Stimulated activated CD4-positive, alpha-beta T cell treated with anti-CD3 and anti-CD28 coated beads, Interleukin-2, amount 100 ng/mL, for 4 hours (primary cell): ENCODE data around the gene ASAH2.
"Not testable (repeated sequence)": the region's sequence is repeated elsewhere in the genome, so short reads cannot be mapped to it uniquely, and the experiment has no call there.

Experiments used
- DNase-seq: peaks from one replicate; pipeline ENCODE4 v3.0.0-alpha.2; 2020; ENCODE audit warnings: low read depth

Gene ASAH2

DNA sequence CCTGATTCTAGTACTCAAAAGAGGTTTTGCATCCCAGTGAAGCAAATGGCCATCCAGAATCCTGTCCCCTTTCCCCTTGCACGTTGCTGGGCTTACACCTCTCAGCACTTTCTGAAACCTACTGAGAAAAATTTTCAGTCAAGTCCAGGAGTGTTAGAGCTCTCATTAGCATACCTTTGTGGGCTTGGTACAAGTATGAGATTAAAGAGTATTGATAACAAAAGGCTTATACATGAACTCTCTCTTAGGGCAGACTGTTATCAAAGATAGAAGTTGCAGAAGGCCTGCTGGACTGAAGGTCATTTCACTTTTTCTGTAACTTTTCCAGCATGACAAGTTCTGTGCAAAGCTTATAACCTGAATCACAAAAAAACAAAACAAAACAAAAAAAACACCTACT, at the start of gene ASAH2:
ASAH2 (minus strand) TSS at position 123 of the 400 bp plus-strand sequence. CDS start 2,906 bp downstream, outside the sequence.
- DNase-seq = no peak

DNA sequence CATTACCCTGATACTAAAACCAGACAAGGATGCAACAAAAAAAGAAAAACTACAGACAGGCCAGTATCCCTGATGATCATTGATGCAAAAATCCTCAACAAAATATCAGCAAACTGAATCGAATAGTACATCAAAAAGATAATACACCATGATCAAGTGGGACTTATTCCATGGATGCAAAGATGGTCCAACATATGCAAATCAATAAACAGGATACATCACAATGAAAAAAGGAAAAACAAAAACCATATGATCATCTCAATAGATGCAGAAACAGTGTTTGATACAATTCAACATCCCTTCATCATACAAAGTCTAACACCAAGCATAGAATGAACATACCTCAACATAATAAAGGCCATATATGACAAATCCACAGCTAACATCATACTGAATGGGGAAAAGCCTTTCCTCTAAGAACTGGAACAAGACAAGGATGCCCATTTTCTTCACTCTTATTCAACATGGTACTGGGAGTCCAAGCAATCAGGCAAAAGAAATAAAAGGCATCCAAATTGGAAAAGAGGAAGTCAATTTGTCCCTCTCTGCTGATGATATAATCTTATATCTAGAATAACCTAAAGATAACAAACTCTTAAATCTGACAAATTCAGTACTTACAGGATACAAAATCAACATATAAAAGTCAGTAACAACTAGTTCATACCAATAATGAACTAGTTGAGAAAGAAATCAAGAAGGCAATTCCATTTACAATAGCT, 48.8 kb upstream of the ASAH2 start:
- DNase-seq = no peak

DNA sequence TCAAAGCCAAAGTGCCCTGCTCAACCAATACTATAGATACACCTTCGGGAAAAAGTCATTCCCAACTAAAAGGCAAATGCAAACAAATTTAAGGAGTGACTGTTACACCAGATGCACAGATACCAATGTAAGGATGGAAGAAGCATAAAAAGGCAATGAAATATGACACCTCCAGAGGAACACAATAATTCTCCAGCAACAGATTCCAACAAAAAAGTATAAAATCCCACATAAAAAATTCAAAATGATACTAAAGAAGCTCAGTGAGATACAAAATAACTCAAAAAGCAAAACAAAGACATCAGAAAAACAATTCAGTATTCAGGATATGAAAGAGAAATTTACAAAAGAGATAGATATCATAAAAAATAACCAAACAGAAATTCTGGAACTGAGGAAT, 44.1 kb upstream of the ASAH2 start:
- DNase-seq = no peak

DNA sequence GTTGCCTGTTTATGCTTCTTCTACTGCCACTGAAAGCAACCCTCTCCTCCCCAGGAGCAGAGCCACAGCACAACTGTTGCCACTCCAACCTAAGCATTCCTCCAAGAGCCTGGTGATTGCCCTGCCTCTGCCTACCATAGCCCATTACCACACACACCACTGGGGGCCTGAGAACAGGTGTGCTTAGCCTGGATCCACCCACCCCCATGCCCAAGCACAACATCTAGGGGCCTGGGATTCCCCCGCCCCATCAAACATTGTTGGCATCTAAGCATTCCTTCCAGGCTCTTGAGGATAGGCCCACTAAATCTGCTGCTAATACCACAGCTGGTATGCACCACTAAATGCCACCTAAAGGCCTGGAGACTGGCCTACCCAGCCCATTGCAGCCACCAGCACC, 43.3 kb upstream of the ASAH2 start:
- DNase-seq = no peak

DNA sequence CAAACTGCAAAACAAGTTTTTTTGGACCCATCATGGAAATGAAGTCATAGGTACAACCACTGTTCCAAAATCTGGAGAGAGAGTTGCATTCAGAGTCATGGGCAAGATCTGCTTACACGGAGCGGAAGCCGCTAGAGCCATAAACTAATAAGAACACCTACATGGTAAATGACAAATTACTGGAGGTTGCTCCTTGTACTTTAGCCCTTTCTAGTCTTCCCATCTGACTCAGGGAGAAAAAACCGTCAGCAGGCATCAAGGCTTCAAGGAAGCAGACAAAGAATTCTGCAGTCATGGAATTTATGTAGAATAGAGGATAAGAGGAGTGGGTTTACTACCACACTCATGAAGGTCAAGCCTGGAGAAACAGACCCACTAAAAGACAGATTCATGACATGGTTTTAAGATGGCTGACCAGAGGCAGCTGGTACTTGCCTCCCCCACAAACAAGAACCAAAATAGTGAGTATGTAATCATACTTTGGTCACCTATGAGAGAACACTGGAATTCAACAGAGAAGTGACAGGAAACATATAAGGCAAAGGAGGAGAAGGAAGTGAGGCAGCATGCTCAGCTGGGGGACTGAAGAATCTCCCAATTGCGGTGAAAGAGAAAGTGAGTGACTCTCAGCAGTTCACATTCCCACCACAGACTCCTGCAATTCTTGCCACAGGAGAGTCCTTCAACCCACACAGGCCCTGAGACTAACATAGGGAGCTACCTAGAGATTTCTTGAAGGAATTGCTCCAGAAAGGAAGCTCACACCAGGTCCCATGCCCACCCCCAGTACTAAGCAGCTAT, 42.4 kb upstream of the ASAH2 start:
- DNase-seq = no peak

DNA sequence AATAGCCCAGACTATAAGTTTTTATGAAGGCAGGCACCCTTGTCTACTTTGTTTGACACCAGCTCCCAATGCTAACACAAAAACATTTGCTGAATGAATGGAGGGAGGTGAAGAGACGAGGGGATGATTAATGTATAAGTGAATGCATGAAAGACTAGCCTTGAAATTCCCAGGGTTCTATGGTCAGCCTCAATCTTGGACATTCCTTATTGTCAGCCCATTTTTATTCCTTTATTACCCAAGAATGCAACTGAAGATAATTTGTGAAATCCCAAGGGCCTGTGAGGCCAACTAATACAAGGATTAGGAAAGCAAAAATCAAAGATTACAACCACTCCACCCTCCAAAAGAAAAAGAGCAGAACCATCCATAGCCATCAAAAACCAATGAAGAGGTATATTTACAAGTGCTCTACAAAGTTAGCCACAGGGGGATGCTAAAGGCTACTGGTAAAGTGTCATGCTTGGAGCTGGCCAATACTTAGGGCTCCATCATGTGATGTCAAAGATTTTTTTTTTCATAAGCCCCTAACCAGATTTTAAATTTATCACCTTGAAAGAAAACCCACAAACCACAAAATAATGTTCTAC, 40.0 kb upstream of the ASAH2 start:
- no peak for DNase-seq

DNA sequence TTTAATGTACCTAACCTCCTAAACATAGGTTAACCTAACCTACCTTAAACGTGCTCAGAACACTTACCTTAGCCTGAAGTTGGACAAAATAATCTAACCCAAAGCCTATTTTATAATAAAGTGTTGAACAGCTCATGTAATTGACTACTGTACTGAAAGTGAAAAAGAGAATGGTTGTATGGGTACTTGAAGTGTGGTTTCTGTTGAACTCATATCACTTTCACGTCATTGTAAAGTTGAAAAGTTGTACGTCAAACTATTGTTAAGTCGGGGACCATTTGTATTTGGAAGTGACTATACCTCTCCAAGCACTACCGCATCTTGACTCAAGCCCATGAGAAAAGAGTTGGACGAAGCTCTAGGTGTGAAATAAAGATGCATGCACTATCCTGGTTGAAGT, 37.9 kb upstream of the ASAH2 start:
- DNase-seq = no peak

DNA sequence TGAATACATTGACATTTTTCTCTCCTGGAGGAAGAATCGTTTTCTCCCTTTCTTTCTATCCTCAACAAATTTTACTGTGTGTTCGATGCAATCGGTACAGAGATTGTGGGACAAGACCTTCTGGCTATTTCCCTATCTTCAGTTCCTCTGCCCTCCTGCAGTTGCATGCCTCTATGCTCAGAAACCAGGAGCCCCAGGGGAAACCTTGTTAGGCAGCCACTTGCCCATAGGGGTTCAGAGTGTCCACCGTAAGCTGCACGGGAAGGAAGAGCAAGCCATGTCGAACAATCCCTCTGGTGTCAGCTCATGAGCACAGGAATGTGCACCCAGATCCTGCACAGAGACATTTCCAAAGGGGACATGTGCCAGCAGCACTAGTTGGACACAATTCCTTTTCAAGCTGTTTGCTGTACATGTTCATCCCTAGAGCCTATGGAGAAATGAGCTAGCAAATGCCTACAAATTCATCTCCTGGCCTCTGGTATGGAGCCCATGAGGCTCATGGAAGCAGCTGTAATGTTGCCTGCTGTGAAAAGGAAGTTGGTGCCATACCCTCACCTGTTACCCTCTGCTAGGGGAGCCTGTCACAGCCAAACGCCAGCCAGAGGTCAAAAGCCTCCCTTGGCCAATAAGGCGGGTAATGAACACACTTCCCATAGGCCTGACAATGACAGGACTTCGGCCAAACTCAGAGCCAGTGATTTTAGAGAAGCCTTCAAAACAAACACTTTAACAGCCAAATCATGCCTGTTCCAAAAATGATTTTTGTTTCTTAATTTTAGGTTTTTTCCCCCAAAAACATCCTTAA, 35.9 kb upstream of the ASAH2 start:
- DNase-seq = no peak

DNA sequence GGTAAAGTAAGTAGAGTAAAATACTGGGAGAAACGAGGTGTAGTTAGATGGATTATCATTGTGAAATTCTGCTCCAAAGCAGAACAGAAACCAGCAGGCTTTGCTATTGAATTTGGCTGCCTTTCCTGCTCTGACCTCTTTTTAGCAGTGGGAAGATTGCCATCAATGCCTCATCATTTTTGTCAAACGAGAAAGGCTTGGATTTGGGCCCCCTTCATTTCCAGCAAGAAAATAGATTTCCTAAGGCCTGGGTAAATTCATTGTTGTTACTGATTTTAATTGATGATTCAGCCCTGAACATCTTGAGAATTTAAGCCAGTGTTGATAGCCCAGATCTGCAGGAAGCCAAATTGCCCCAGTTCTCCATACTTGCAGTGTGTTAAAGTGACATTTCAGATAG, 35.2 kb upstream of the ASAH2 start:
- no peak for DNase-seq

DNA sequence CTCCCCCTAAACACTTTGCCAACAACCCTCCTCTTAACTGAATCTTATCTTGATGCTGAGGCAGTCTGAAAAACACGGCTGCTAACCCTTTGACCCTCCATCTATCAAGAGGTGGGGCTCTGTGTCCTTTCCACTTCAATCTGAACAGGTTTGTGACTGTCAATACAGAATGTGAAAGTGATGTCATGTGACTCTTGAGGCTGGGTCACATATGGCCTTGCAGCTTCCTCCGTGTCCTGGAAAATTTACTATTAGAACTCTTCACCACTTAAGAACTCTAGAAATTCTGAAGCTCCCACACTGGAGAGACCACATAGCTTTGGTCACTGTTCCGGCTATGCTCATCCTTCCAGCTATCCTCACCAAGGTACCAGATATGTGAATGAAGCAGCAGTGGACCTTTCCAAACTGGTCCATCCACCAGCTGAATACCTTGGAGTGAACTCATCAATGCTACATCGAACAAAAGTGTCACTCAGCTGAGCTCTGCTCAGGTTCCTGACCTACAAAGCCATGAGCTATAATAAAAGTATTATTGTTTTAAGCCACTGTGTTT, 30.7 kb upstream of the ASAH2 start:
- DNase-seq = no peak

DNA sequence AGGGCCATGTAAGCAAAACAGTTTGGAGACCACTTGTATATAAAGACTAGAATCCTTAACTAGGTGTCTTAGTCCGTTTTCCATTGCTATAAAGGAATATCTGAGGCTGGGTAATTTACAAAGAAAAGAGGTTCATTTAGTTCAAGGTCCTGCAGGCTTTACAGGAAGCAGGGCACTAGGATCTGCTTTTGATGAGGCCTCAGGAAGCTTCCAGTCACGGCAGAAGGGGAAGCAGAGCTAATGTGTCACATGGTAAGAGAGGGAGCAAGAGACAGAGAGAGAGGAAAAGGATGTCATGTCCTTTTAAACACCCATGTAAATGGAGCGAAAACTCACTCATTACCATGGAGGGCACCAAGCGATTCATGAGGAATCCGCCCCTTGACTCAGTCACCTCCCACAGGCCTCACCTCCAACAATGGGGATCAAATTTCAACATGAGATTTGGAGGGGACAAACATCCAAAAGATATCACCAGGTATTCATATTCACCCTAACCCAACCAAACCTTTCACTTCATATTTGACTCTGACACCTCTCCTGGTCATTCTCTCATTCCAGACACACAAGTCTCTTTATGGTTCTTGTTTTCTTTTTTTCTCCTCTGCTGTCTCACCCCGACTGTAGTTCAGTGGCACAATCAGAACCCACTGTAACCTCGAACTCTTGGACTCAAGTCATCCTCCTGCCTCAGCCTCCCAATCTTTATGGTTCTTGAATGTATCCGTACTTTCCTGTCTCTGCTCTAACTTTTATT, 30.1 kb upstream of the ASAH2 start:
- no peak for DNase-seq

DNA sequence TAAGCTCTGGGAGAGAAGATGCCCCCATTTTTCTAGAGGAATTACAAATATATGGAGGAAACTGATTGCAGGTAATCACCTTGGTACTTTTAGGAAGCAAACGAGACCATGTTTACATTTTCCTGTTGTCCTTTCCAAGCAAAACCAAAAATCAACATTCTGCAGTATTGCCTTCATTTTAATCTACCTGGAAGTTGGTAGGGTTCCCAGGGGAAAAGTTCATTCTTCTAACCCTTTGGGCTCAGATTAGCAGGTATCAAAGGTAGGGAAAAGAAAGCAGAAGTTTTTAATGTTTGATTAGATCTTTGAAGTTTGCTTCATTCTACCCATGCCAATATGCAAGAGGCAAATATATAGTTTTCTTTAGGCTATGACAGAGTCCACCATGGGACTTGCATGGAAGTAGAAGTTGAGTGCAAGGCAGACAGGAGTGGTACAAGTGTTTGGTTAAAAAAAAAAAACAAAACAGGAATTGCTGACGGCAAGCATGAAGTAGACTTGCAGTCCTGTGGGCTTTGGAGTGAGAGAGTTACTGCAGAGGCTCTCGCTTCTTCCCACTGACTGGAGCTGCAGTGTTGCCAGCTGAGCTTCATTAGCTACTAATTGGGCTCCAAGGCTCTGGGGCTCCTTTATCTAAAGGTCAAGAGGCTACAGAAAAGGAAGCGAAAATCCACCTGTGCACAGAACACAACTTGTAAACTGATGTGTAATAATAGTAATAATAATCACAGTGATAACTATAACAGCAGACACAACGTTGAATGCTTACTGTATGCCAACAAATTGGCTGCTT, 28.9 kb upstream of the ASAH2 start:
- no peak for DNase-seq

DNA sequence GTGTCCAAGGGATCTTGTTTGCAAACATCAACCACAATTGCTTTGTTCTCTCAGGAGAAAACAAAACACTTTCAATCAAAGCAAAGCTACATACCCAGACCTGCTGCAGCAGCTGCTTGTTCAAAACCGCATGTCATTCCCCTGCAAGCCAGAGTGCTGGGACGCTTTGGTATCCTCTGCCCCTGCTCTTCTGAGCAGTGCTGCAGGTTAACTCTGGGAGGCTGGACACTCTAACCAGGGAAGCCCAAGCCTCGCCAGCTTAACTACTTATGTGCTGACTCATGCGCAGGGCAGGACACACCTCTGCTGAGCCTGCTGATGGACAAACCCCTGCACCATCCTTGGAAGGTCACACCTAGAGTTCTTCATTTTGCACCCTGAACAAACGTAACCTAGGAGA, 28.2 kb upstream of the ASAH2 start:
- no peak for DNase-seq

DNA sequence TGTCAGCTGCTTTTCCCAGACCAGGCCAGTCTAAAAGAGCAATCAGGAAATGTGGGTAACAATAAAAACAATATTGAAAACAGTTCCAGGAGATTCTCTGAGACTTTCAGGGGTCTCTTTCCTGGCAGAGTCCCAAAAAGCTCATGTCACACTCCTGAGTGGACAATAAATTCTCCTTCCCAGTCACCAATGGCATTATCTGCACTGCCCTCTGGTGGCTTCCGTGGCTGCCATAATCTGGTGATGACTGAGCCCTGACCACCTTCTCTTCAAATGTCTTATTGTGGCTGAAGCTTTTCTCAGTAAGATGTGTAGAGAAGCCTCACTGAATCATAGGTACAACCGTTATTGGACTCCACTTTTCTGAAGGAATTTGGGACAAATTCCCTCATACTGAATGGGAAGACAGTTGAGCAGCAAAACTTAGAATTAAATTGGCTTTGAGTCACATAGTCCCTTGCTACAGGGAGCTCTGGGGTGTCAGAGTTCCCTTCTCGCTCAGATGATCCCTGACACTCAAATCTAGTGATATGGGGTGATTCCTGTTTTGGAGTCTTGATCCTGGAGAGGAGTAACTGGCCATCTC, 24.4 kb upstream of the ASAH2 start:
- no peak for DNase-seq

DNA sequence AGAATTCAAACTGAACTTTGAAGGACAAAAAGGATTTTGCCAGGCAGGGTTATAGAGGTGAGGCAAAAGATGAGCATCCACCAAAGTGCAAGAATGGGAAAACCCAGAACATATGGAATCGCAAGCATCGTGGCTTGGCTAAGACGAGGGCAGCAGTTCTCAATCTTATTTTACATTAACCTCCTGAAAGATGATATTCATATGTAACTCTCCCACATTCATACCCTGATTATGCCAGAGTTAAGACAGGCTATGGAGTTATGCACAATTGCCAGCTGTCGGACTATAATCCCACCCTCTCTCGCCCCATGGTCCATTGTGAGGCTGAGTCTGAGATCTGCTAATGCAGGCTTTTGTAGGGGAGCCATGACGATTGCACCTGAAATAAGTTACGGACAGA, 21.2 kb upstream of the ASAH2 start:
- no peak for DNase-seq

DNA sequence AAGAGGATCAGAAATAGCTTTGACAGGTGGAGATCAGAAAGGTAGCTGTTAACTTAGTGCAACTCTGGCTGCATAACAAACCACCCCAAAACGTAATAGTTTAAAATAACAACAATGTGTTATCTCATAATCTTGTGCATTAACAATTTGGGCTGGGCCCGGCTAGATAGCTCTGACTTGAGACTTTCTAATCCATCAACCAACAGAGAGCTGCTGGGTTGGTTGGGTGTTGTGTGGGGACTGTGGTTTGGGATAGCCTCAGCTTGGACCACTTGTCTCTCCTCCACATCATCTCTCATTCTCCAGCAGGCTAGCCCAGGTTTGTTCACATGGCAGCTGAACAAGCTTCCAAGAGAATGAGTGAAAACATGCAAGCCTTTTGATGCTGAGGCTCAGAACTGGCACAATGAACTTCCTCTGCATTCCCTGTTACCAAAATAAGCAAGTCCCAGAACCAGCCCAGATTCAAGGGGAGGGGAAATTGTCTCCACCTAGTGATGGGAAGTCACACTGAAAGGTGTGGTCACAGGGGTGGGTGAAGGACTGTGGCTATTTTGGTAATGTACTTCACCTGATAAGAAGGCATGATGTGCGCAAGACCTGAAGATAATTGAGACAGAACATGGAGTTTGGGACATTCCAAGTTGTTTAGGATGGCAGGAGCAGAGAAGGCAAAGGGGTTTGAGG, 20.4 kb upstream of the ASAH2 start:
- DNase-seq = no peak

DNA sequence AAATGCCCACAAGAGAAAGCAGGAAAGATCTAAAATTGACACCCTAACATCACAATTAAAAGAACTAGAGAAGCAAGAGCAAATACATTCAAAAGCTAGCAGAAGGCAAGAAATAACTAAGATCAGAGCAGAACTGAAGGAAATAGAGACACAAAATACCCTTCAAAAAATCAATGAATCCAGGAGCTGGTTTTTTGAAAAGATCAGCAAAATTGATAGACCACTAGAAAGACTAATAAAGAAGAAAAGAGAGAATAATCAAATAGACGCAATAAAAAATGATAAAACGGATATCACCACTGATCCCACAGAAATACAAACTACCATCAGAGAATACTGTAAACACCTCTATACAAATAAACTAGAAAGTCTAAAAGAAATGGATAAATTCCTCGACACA, 16.6 kb upstream of the ASAH2 start:
- not testable (repeated sequence) for DNase-seq

DNA sequence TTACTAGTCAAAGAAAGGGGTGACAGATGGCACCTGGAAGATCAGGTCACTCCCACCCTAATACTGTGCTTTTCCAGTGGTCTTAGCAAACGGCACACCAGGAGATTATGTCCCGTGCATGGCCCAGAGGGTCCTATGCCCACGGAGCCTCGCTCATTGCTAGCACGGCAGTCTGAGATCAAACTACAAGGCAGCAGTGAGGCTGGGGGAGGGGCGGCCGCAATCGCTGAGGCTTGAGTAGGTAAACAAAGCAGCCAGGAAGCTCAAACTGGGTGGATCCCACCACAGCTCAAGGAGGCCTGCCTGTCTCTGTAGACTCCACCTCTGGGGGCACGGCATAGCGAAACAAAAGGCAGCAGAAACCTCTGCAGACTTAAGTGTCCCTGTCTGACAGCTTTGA, 11.3 kb upstream of the ASAH2 start:
- DNase-seq = not testable (repeated sequence)

DNA sequence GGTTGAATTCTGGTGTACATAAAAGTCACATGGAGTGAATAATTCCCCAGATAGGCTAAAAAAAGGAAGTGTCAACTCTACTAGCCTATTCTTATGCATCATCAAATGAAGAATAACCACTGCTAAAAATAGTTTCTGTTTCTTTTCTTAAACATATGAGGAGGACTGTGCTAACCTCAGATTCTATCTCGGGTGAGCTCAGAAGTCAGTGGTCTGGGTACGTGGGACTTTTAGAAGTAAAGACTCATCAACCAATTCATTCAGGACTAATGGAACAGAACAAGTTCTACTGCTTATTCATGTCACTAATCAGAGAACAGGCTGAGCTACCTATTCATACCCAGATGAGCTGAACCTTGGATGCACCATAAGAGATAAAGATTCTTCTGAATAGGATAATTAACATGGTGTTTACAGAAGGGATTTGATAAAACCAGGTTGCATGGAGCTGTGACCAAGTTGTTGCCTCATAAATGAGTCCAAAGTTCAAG, 9.5 kb upstream of the ASAH2 start:
- DNase-seq = no peak
